ENCODE measurements around the gene TMEM109.
A peak's percentile ranks its signal among the peaks of the same experiment; 100 is the strongest.

TMEM109 gene

DNA sequence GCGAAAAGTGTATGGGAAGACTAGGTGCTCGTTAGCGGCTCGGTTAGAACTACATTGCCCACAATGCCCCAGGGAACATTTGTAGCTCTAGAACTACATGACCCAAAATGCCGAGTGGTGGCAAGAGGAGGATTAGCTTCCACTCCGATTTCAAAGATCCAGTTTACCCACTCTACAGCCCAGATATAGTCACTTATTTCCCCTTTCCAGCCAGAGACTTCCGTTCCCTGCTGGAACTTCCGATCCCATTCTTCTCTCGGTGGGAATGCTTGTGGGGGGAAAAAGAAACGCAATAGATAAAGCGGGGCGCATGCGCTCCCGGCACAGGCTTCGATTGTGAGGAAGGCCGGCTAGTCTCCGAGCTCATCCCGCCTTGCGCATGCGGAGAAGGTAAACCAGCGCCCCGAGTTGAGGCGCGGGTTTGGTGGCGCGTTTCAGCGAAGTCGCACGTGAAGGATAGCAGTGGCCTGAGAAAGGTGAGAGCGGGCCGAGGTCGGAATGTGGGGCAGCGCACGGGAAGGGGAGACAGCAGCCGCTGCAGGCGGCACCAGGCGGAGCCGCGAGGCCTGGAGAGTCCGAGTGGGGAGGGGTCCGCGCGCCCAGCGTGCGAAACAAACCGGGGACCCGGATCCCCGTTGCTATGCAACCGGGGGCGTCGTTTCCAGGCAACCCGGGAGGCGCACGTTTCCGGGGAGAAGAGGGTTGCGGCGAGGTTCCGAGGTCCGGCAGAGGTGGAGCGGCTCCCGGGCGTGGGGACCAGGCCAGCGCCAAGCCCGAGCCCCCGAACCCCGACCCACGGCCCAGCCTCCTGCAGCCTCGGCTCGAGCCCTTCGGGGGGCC lies at the start of gene TMEM109:
TSS of gene TMEM109 (plus strand) at position 366 of the 840 bp plus-strand sequence. CDS start 5,536 bp downstream, outside the sequence.
- DNase-seq: peak; percentile 38

DNA sequence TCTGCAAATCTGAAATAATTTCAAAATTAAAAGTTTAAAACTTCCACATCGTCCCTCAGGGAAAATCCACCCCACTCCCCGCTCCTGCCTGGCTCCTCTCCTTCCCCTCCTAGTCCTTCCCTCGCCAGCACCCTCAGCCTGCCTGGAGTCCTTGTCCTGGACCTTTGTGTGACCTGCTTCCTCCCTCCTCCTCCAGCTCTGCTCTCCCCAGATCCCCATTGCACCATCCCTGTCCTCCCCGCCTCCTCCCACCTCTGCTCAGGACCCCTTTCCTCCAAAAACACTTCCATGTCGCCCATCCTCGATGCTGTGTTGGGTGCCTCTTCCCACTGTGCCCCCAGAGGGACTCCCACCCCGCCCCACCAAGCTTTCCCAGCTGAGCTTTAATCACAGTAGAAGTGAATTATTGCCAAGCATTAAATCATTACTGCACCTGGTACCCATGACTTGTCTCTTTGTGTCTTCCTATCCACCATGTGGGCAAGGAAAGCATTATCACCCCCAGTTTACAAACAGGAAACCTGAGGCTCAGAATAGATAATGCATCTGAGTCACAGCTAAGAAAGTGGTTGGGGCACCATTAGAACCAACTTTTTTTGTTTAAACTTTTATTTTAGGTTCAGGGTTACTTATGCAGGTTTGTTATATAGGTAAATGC lies 49.0 kb upstream of the TMEM109 start:
- DNase-seq: no peak

- peak; percentile 26 for DNase-seq
Measured at GRCh38 chr11:60866911-60867870, 46.8 kb upstream of the TMEM109 start, which contains the start of gene ZP1. ZP1 (plus strand) TSS chr11:60867542; CDS start chr11:60867562, 20 bp downstream.

GRCh38 chr11:60867871-60868681 lies 45.9 kb upstream of the TMEM109 start:
- no peak for DNase-seq

DNA sequence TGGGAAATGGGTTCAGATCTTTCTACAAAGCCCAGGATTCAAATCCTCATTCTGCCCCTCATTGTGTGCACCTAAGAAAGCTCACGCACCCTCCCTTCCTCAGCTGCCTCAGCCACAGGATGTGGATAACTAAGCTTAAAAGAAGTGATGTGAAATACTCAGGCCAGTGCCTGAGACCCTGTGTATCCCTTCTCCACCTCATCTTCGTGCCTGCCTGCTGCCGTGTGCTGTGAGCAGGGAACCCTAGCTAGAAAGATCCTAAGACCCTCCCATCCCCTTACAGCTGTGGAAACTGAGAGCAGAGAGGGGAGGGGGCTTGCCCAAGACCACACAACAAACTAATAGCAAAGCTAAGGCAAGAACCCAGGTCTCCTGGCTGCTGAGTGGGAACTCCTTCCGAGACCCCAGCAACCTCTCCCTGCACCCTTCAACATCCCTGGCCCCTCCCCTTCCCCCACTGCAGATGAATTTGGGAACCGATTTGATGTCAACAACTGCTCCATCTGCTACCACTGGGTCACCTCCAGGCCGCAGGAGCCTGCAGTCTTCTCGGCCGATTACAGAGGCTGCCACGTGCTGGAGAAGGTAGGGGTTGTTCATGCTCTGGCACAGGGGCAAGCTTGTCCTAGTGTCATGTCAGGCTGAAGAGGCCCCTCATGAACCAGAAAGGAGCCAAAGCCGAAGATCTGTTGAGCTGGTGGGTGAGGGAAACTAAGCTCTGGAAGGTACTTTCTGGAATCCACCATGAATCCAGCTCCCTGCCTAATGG lies 45.1 kb upstream of the TMEM109 start:
- DNase-seq: no peak

- DNase-seq: no peak
Measured at GRCh38 chr11:60869451-60869825, 44.5 kb upstream of the TMEM109 start.

- no peak for DNase-seq
Measured at GRCh38 chr11:60870276-60870675, 43.7 kb upstream of the TMEM109 start.

DNA sequence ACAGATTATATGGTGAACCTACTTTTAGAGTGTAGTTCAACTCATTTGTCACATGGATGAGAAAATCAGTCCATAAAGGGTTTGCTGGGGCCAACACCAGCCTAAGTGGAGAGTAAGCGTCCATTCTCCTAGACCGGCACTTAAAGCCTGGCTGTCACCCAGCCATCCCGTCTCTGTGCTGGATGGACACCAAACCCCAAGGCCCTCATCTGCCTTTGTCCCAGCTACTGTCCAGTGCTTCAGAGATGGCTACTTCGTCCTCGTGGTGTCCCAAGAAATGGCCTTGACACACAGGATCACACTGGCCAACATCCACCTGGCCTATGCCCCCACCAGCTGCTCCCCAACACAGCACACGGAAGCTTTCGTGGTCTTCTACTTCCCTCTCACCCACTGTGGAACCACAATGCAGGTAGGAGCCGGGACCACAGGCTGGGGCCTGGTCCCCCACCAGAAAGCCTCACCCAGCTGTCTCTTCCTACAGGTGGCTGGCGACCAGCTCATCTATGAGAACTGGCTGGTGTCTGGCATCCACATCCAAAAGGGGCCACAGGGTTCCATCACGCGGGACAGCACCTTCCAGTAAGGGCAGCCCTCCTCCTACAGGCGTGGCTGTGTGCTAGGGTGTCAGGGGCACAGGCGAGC lies 43.1 kb upstream of the TMEM109 start:
- no peak for DNase-seq

- DNase-seq: no peak
Measured at GRCh38 chr11:60871378-60872061, 42.4 kb upstream of the TMEM109 start.

- no peak for DNase-seq
Measured at GRCh38 chr11:60872124-60872960, 41.6 kb upstream of the TMEM109 start.

GRCh38 chr11:60872961-60873524 lies 40.9 kb upstream of the TMEM109 start:
- no peak for DNase-seq

- no peak for DNase-seq
Measured at GRCh38 chr11:60873533-60873932, 40.4 kb upstream of the TMEM109 start.

GRCh38 chr11:60874421-60875365 lies 39.3 kb upstream of the TMEM109 start:
- no peak for DNase-seq

GRCh38 chr11:60875366-60876167 lies 38.4 kb upstream of the TMEM109 start:
- DNase-seq: no peak

GRCh38 chr11:60876168-60876485 lies 37.8 kb upstream of the TMEM109 start:
- DNase-seq: no peak

DNA sequence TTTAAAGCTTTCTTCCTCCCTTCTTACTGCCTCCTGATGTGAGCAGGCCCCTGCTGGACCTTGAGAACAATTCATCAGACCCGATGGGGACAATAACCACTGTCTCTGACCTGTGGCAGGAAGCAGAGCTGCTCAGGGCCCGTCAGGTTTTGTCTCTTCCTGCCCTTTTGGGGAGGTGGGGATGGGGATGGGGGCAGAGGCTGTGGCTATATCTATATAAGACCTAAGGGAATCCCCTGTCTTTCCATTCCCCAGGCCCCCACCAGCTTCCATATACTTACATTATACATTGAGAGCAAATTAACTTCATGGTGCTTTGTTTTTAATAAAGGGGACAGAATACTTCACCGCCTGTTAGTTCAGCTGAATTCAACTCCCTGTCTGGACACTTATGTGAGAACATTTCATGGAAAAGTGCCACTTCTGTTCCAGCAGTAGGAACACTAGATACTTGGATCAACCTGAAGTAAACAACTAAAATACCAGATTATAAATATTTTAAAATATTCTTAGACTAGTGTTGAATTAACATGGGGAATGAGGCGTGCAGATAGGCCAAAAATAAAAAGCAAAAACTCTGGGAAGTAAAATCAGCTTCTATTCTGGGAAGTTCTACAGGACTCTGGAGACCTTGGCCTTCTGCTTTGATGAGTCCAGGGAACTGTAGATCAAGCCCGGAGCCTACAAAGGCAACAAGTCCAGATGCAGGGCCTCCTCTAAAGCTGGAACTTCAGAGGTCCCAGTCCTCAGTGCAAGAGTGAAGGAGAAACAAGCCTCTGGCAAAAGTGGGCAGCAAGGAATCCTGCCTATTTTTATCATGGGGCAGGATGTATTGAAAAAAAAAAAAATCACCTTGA lies 35.5 kb upstream of the TMEM109 start:
- no peak for DNase-seq

All from SHP77 treated with DMSO at 0.1 percent for 48 hours (cell line).